ENCODE data around the gene ZNF236.

GRCh38 chr18:76894566-76895346 is 72.4 kb downstream of the ZNF236 start:
- TF ChIP-seq EGR1 (IDR thresholded peaks at IDR 0.05; ENCODE audit: low read depth in 2 of 2): no peak
- no peak for TF ChIP-seq TAF1 (conservative IDR thresholded peaks at IDR 0.05)
- no peak for TF ChIP-seq CTCF (IDR thresholded peaks at IDR 0.05; ENCODE audit: low read depth, low read length, missing input control)
- TF ChIP-seq HNF4A (conservative IDR thresholded peaks at IDR 0.05): no peak
- no peak for TF ChIP-seq GABPA (IDR thresholded peaks at IDR 0.05 in 1 of 2, conservative IDR thresholded peaks at IDR 0.05 in 1 of 2)

Data from liver (tissue), 3 donors.